ENCODE data around the gene PMPCA.

PMPCA gene

GRCh38 chr9:136371533-136371880 is 39.0 kb upstream of the PMPCA start:
- Histone ChIP-seq H3K4me3 (replicated peaks; ENCODE audit: insufficient read depth, low read length) (no peak overlapping the region), H3K27me3 (ENCODE audit: insufficient read depth, poor library complexity, severe bottlenecking) (no peaks in the 10 kb centered on the region), H3K27ac (replicated peaks) (peak overlapping the region; percentile 91)
- DNase-seq (ENCODE audit: low read depth in 1 of 2, low spot score in 1 of 2) = no peak
- no peak for TF ChIP-seq SPI1 (IDR thresholded peaks at IDR 0.05; ENCODE audit: borderline replicate concordance, low read depth)
- no peak for TF ChIP-seq POLR2AphosphoS5 (IDR thresholded peaks at IDR 0.05; ENCODE audit: low read depth)
- TF ChIP-seq, protein P1, sequence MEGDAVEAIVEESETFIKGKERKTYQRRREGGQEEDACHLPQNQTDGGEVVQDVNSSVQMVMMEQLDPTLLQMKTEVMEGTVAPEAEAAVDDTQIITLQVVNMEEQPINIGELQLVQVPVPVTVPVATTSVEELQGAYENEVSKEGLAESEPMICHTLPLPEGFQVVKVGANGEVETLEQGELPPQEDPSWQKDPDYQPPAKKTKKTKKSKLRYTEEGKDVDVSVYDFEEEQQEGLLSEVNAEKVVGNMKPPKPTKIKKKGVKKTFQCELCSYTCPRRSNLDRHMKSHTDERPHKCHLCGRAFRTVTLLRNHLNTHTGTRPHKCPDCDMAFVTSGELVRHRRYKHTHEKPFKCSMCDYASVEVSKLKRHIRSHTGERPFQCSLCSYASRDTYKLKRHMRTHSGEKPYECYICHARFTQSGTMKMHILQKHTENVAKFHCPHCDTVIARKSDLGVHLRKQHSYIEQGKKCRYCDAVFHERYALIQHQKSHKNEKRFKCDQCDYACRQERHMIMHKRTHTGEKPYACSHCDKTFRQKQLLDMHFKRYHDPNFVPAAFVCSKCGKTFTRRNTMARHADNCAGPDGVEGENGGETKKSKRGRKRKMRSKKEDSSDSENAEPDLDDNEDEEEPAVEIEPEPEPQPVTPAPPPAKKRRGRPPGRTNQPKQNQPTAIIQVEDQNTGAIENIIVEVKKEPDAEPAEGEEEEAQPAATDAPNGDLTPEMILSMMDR (IDR thresholded peaks at IDR 0.05; ENCODE audit: insufficient read depth, low read length) = no peak
- TF ChIP-seq REST (IDR thresholded peaks at IDR 0.05; ENCODE audit: insufficient replicate concordance, low read depth) = no peak
- TF ChIP-seq GABPA (IDR thresholded peaks at IDR 0.05; ENCODE audit: low read depth) = no peak

DNA sequence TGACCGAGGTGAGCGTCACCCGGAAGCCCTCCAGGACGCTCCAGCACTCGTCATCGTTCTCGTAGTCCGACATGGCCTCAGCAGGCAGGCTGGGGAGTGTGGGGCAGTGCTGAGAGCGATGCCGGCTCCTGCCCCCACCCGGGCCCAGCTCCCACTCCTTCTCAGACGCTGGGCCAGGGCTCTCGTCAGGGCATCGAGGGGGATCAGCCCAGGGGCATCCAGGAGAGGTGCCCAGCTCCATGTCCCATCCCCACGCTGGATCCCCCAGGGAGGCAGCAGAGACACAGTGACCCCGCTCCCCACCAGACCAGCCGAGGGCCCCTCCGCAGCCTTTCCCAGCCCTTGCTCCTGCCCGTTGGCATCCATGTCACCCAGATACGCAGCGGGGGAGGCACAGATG is 38.5 kb upstream of the PMPCA start:
- no peak for DNase-seq (ENCODE audit: low read depth in 1 of 2, low spot score in 1 of 2)
- peak overlapping the region; percentile 91 for H3K27ac ChIP-seq (replicated peaks)
- no peak for TF ChIP-seq POLR2AphosphoS5 (IDR thresholded peaks at IDR 0.05; ENCODE audit: low read depth)
- TF ChIP-seq, protein P1 (IDR thresholded peaks at IDR 0.05; ENCODE audit: insufficient read depth, low read length) = no peak
- TF ChIP-seq GABPA (IDR thresholded peaks at IDR 0.05; ENCODE audit: low read depth) = no peak
- no peak for TF ChIP-seq SPI1 (IDR thresholded peaks at IDR 0.05; ENCODE audit: borderline replicate concordance, low read depth)
- TF ChIP-seq REST (IDR thresholded peaks at IDR 0.05; ENCODE audit: insufficient replicate concordance, low read depth) = no peak
- H3K27me3 ChIP-seq (ENCODE audit: insufficient read depth, poor library complexity, severe bottlenecking) = no peaks in the 10 kb centered on the region
- H3K4me3 ChIP-seq (replicated peaks; ENCODE audit: insufficient read depth, low read length) = peak overlapping the region; percentile 76

DNA sequence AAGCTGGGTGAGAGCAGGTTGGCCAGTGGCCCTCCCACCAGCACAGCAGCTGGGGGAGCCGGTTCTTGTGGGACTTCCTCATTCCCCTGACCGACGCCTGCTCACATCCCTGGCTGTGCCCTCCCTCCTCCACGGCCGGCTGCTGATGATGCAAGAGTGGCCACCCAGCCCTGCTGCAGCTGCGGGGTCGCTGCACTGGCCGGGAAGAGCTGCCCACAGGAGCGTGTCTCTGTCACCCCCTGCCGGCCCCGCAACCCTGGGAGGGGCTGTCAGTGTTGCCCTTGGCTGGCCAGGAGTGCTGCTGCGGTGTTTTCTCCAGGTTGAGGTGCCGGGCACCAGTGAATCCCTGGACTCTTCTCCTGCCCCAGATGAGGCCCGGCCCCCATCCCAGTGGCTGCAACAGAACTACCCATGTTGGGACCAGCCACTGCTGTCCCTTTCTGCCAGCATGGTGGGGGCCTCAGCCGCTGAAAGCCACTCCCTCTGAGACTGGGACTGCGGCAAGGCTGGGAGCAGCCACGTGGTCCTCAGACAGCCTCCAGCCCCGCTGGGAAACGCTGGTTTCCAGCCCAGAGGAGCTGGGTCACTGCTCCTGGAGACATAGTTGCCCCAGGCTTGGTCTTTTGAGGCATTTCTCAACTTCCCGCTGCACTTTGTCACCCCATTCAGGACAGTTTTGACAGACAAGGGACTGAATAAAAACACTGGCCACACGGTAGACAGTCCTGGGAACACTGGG is 37.7 kb upstream of the PMPCA start:
- peak overlapping the region; percentile 91 for H3K27ac ChIP-seq (replicated peaks)
- no peak for TF ChIP-seq GABPA (IDR thresholded peaks at IDR 0.05; ENCODE audit: low read depth)
- TF ChIP-seq POLR2AphosphoS5 (IDR thresholded peaks at IDR 0.05; ENCODE audit: low read depth) = peak; percentile 75
- TF ChIP-seq, protein P1 (IDR thresholded peaks at IDR 0.05; ENCODE audit: insufficient read depth, low read length) = no peak
- TF ChIP-seq SPI1 (IDR thresholded peaks at IDR 0.05; ENCODE audit: borderline replicate concordance, low read depth) = peak; percentile 96
- peak; percentile 13 for TF ChIP-seq REST (IDR thresholded peaks at IDR 0.05; ENCODE audit: insufficient replicate concordance, low read depth)
- peak; percentile 88 to 93 for DNase-seq (ENCODE audit: low read depth in 1 of 2, low spot score in 1 of 2)
- peak overlapping the region; percentile 76 for H3K4me3 ChIP-seq (replicated peaks; ENCODE audit: insufficient read depth, low read length)
- H3K27me3 ChIP-seq (ENCODE audit: insufficient read depth, poor library complexity, severe bottlenecking) = no peaks in the 10 kb centered on the region
